Mesothelial cell of epicardium (in vitro differentiated cells): ENCODE data around the gene AP3B1. TPM values are rescaled to one million over a fixed set of nuclear protein-coding genes. Genes with fewer than 3 reads are reported as not detected.

Source experiments
- DNase-seq, 2 experiments: peaks; one replicate each; pipeline ENCODE4 v3.0.0; 2021; ENCODE audit warnings: low spot score in 2 of 2; ENCODE audit not compliant: unreplicated experiment in 2 of 2
- H3K27ac Mint-ChIP-seq: 2 replicates; pipeline ENCODE4 v1.8.0; 2021; ENCODE audit warnings: mixed read lengths
- H3K27me3 Mint-ChIP-seq: 2 replicates; pipeline ENCODE4 v1.8.0; 2021; ENCODE audit warnings: low read depth, mixed read lengths
- H3K36me3 Mint-ChIP-seq: 2 replicates; pipeline ENCODE4 v1.8.0; 2021; ENCODE audit warnings: mixed read lengths
- H3K4me1 Mint-ChIP-seq: 2 replicates; pipeline ENCODE4 v1.8.0; 2021; ENCODE audit warnings: mixed read lengths
- H3K4me3 Mint-ChIP-seq: 2 replicates; pipeline ENCODE4 v1.8.0; 2021; ENCODE audit warnings: mild to moderate bottlenecking, moderate library complexity, mixed read lengths
- H3K9me3 Mint-ChIP-seq: 2 replicates; pipeline ENCODE4 v1.8.0; 2021; ENCODE audit warnings: mixed read lengths
- CTCF ChIP-seq: fragments of 200-600 bp; sonication (generic); IDR thresholded peaks from one replicate; pipeline ENCODE4 v1.5.0; 2021; ENCODE audit warnings: antibody characterized with exemption; ENCODE audit not compliant: unreplicated experiment
- total RNA-seq: library from RNA; stranded (reverse); gene quantifications from 3 replicates; pipeline ENCODE4 v1.2.1, GENCODE V29; 2021

Gene AP3B1
- total RNA-seq, 1 donor from 2014 or later: 50.6 TPM

DNA sequence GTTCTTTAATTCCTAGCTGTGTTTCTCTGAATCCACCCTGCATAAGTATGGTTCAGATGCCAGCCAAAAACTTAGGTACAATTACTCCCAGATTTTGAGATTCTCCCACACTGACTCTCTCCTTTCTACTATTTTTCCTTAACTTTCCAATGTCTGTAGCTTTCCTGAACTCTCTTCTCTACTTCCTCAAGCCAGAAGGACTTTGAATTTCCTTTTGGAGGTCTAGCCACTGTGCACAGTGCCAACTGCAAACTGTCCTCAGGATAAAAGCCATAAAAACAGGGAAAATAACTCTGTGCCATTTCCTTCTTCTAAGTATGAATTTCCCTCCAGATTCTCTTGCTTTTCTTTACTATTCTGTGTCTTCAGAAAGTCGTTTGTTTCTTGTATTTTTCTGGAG, 157.2 kb downstream of the AP3B1 start:
- Mint-ChIP-seq H3K27me3 (no peaks in the 10 kb centered on the region), H3K4me3 (no peak overlapping the region), H3K36me3 (peaks cover 15% of the 10 kb centered on the region), H3K4me1 (no peaks in the 10 kb centered on the region), H3K9me3 (no peaks in the 10 kb centered on the region), H3K27ac (no peak overlapping the region)
- TF ChIP-seq CTCF: no peak
- DNase-seq: no peak

GRCh38 chr5:78133423-78133822, 161.1 kb downstream of the AP3B1 start:
- TF ChIP-seq CTCF: no peak

DNA sequence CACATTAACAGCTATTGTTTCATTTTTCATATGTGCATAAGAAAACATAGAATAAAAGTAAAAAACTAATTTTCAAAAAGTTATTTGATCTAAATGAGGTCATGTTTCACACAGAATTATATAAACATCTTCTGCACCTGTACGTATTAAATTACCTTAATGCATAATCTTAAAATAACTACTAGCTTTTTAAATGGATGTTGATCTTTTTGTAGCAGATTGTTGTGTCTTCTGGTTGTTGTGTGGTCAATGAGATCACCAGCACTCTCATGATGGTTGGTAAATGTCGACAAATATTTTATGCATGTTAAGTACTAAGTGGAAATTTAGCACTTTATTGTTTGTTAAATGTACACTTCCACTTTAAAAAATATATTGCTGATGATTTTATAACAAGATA, 162.0 kb downstream of the AP3B1 start:
- H3K27me3 Mint-ChIP-seq: no peaks in the 10 kb centered on the region
- no peak overlapping the region for H3K4me3 Mint-ChIP-seq
- no peak overlapping the region for H3K27ac Mint-ChIP-seq

More at GRCh38 chr5:78133423-78133822, 161.1 kb downstream of the AP3B1 start:
- Mint-ChIP-seq H3K27me3 (no peaks in the 10 kb centered on the region), H3K4me1 (peaks cover 8% of the 10 kb centered on the region), H3K9me3 (no peaks in the 10 kb centered on the region), H3K4me3 (no peak overlapping the region), H3K36me3 (peaks cover 3% of the 10 kb centered on the region), H3K27ac (no peak overlapping the region)
- no peak for DNase-seq

DNA sequence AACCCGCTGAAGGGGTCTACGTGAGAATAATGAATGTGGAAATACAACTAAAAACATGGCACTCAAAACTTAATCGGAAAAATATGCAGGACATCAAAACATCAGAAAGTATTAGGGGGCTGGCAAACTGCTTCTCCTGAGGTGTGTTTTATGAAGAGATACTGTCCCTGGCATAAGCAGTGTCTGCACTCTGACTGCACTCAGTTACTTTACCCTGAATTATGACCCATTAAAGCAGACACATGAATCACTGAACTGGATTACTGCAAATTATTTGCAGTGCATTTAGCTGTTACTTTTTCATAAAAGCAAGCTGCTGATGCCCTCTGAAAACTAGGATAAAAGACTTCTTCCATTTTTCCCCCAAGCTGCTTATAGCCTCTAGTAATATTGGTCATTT, 164.9 kb downstream of the AP3B1 start:
- no peak for DNase-seq
- Mint-ChIP-seq H3K27ac (no peak overlapping the region), H3K27me3 (no peaks in the 10 kb centered on the region), H3K9me3 (no peaks in the 10 kb centered on the region), H3K4me1 (peaks cover 8% of the 10 kb centered on the region), H3K4me3 (no peak overlapping the region), H3K36me3 (peaks cover 8% of the 10 kb centered on the region)
- TF ChIP-seq CTCF: no peak

More for the DNA sequence above, 162.0 kb downstream of the AP3B1 start:
- Mint-ChIP-seq H3K36me3 (peaks cover 4% of the 10 kb centered on the region), H3K4me1 (peaks cover 8% of the 10 kb centered on the region), H3K9me3 (no peaks in the 10 kb centered on the region)
- no peak for TF ChIP-seq CTCF
- no peak for DNase-seq

- TF ChIP-seq CTCF: no peak
Observed at GRCh38 chr5:78127875-78128274, 166.6 kb downstream of the AP3B1 start.

DNA sequence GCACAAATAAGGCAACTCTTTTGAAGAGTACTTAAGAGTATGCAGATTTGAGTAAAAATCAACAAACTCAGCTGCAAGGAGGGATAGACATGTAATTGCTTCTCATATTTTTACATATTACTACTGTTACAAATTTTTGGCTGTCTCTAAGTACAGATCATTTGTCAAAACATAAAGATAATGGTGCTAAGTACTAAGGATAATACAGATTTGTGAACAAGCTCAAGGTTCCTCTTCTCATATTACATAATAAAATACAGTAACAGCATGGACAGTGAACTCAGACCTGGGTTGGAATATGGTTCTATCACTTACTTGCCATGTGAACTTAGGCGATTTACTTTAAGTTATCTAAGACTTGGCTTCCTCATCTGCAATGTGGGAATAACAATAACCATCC, 168.0 kb downstream of the AP3B1 start:
- H3K27me3 Mint-ChIP-seq: no peaks in the 10 kb centered on the region
- no peak overlapping the region for H3K4me3 Mint-ChIP-seq
- H3K9me3 Mint-ChIP-seq: peaks cover under 1% of the 10 kb centered on the region
- H3K36me3 Mint-ChIP-seq: peaks cover 20% of the 10 kb centered on the region
- TF ChIP-seq CTCF: no peak
- H3K27ac Mint-ChIP-seq: no peak overlapping the region
- peaks cover 8% of the 10 kb centered on the region for H3K4me1 Mint-ChIP-seq
- DNase-seq: no peak

More at GRCh38 chr5:78127875-78128274, 166.6 kb downstream of the AP3B1 start:
- Mint-ChIP-seq H3K27ac (no peak overlapping the region), H3K4me1 (peaks cover 8% of the 10 kb centered on the region), H3K36me3 (peaks cover 12% of the 10 kb centered on the region), H3K9me3 (no peaks in the 10 kb centered on the region), H3K27me3 (no peaks in the 10 kb centered on the region), H3K4me3 (no peak overlapping the region)
- no peak for DNase-seq
